ENCODE data around the gene ARID2.

Gene ARID2

DNA sequence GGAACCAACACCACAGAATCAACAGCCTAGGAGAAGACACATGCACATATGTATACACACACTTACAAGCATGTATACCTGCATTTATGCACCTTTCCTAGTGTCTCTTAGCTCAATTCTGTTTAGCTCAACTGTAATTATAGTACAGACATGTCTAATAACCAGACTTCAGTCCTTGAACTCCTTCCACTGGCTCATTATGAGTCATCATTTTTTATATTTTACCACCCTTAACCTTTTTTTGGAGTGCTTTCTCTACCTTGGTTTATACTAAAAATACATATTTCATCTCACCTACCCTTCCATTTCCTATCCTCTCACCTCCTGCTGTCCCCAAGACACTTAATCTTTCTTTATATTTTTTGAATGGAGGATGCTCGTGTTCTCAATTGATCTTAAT, 110.4 kb downstream of the ARID2 start:
- Mint-ChIP-seq H3K27me3 (no peaks in the 10 kb centered on the region), H3K4me1 (no peaks in the 10 kb centered on the region), H3K36me3 (peaks cover 35% of the 10 kb centered on the region), H3K4me3 (no peak overlapping the region), H3K27ac (no peak overlapping the region), H3K9me3 (no peaks in the 10 kb centered on the region)
- ATAC-seq = no peak

DNA sequence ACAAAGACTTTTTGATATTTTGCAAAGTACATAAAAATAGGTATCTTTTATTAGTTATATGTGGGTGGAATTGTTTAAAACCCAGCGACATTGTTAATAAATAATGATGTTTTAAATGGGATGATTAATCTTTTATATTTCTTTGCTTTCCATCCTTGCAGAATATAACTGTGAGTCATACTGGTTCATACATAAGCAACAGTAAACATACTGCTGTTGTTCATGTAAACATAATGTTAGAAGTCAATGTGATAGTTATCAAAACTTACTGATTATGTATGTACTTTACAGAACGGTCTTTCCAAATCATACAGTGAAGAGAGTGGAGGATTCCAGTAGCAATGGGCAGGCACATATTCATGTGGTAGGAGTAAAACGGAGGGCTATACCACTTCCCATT, 119.8 kb downstream of the ARID2 start:
- Mint-ChIP-seq H3K27me3 (no peaks in the 10 kb centered on the region), H3K4me1 (no peaks in the 10 kb centered on the region), H3K36me3 (peaks cover 55% of the 10 kb centered on the region), H3K27ac (no peak overlapping the region), H3K9me3 (no peaks in the 10 kb centered on the region), H3K4me3 (no peak overlapping the region)
- ATAC-seq = no peak

DNA sequence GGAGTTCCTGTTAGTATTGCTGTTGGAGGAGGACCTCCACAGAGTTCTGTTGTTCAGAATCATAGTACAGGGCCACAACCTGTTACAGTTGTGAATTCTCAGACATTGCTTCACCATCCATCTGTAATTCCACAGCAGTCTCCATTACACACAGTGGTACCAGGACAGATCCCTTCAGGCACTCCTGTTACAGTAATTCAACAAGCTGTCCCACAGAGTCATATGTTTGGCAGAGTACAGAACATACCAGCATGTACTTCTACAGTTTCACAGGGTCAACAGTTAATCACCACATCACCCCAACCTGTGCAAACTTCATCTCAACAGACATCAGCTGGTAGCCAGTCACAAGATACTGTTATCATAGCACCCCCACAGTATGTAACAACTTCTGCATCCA, 120.8 kb downstream of the ARID2 start:
- Mint-ChIP-seq H3K27me3 (no peaks in the 10 kb centered on the region), H3K9me3 (no peaks in the 10 kb centered on the region), H3K4me3 (no peak overlapping the region), H3K4me1 (no peaks in the 10 kb centered on the region), H3K36me3 (peaks cover 51% of the 10 kb centered on the region), H3K27ac (no peak overlapping the region)
- no peak for ATAC-seq

GRCh38 chr12:45852508-45852907, 123.0 kb downstream of the ARID2 start:
- Mint-ChIP-seq H3K36me3 (peaks cover 49% of the 10 kb centered on the region), H3K4me3 (no peak overlapping the region), H3K9me3 (no peaks in the 10 kb centered on the region), H3K27ac (no peak overlapping the region), H3K4me1 (no peaks in the 10 kb centered on the region), H3K27me3 (no peaks in the 10 kb centered on the region)
- no peak for ATAC-seq

GRCh38 chr12:45853550-45853949, 124.0 kb downstream of the ARID2 start:
- ATAC-seq = no peak
- Mint-ChIP-seq H3K9me3 (no peaks in the 10 kb centered on the region), H3K36me3 (peaks cover 53% of the 10 kb centered on the region), H3K4me1 (no peaks in the 10 kb centered on the region), H3K27me3 (no peaks in the 10 kb centered on the region), H3K4me3 (no peak overlapping the region), H3K27ac (no peak overlapping the region)

GRCh38 chr12:45863332-45863731, 133.8 kb downstream of the ARID2 start:
- Mint-ChIP-seq H3K27me3 (no peaks in the 10 kb centered on the region), H3K9me3 (no peaks in the 10 kb centered on the region), H3K36me3 (peaks cover 46% of the 10 kb centered on the region), H3K27ac (no peak overlapping the region), H3K4me1 (peaks cover 4% of the 10 kb centered on the region), H3K4me3 (no peak overlapping the region)
- ATAC-seq = no peak

- Mint-ChIP-seq H3K4me1 (peaks cover 7% of the 10 kb centered on the region), H3K27me3 (no peaks in the 10 kb centered on the region), H3K4me3 (no peak overlapping the region), H3K27ac (no peak overlapping the region), H3K9me3 (no peaks in the 10 kb centered on the region), H3K36me3 (peaks cover 52% of the 10 kb centered on the region)
- ATAC-seq = no peak
Observed at GRCh38 chr12:45866299-45866698, 136.8 kb downstream of the ARID2 start.

DNA sequence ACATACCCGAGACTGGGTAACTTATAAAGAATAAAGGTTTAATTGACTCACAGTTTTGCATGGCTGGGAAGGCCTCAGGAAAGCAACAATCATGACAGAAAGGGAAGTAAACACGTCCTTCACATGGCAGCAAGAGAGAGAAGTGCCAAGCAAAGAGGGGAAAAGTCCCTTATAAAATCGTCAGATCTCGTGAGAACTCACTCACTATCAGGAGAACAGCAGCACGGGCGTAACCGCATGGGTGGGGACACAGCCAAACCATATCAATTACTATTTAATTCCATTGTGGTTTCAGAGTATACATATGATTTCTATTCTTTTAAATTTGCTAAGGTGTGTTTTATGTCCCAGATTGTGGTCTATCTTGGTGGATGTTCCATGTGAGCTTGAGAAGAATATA, 142.9 kb downstream of the ARID2 start:
- Mint-ChIP-seq H3K9me3 (no peaks in the 10 kb centered on the region), H3K4me3 (no peak overlapping the region), H3K36me3 (peaks cover 76% of the 10 kb centered on the region), H3K27me3 (no peaks in the 10 kb centered on the region), H3K4me1 (peaks cover 13% of the 10 kb centered on the region), H3K27ac (peak overlapping the region; percentile 27)
- no peak for ATAC-seq

- no peak for ATAC-seq
- no peaks in the 10 kb centered on the region for H3K9me3 Mint-ChIP-seq
- no peak overlapping the region for H3K27ac Mint-ChIP-seq
- peaks cover 76% of the 10 kb centered on the region for H3K36me3 Mint-ChIP-seq
- H3K4me3 Mint-ChIP-seq = no peak overlapping the region
- H3K4me1 Mint-ChIP-seq = peaks cover 9% of the 10 kb centered on the region
- H3K27me3 Mint-ChIP-seq = no peaks in the 10 kb centered on the region
Observed at GRCh38 chr12:45877069-45877468, 147.6 kb downstream of the ARID2 start.

- Mint-ChIP-seq H3K27me3 (no peaks in the 10 kb centered on the region), H3K4me3 (no peak overlapping the region), H3K4me1 (peaks cover 7% of the 10 kb centered on the region), H3K9me3 (no peaks in the 10 kb centered on the region), H3K36me3 (peaks cover 73% of the 10 kb centered on the region), H3K27ac (peak overlapping the region; percentile 23)
- ATAC-seq = no peak
Observed at GRCh38 chr12:45878630-45879255, 149.2 kb downstream of the ARID2 start.

GRCh38 chr12:45879363-45879895, 149.9 kb downstream of the ARID2 start:
- Mint-ChIP-seq H3K36me3 (peaks cover 73% of the 10 kb centered on the region), H3K27me3 (no peaks in the 10 kb centered on the region), H3K4me1 (peaks cover 7% of the 10 kb centered on the region), H3K27ac (no peak overlapping the region), H3K4me3 (no peak overlapping the region), H3K9me3 (no peaks in the 10 kb centered on the region)
- no peak for ATAC-seq

- ATAC-seq = no peak
- no peak overlapping the region for H3K4me3 Mint-ChIP-seq
- H3K27ac Mint-ChIP-seq = no peak overlapping the region
- peaks cover 7% of the 10 kb centered on the region for H3K4me1 Mint-ChIP-seq
- H3K36me3 Mint-ChIP-seq = peaks cover 75% of the 10 kb centered on the region
- H3K27me3 Mint-ChIP-seq = no peaks in the 10 kb centered on the region
- no peaks in the 10 kb centered on the region for H3K9me3 Mint-ChIP-seq
Observed at GRCh38 chr12:45880533-45880932, 151.0 kb downstream of the ARID2 start.

GRCh38 chr12:45883187-45883586, 153.7 kb downstream of the ARID2 start:
- H3K9me3 Mint-ChIP-seq = peaks cover 2% of the 10 kb centered on the region
- H3K36me3 Mint-ChIP-seq = peaks cover 71% of the 10 kb centered on the region
- no peaks in the 10 kb centered on the region for H3K27me3 Mint-ChIP-seq
- no peak overlapping the region for H3K4me3 Mint-ChIP-seq
- no peak for ATAC-seq
- peaks cover 4% of the 10 kb centered on the region for H3K4me1 Mint-ChIP-seq
- H3K27ac Mint-ChIP-seq = no peak overlapping the region

GRCh38 chr12:45886685-45887084, 157.2 kb downstream of the ARID2 start:
- Mint-ChIP-seq H3K4me3 (no peak overlapping the region), H3K9me3 (peaks cover 2% of the 10 kb centered on the region), H3K27me3 (no peaks in the 10 kb centered on the region), H3K4me1 (no peaks in the 10 kb centered on the region), H3K36me3 (peaks cover 55% of the 10 kb centered on the region), H3K27ac (no peak overlapping the region)
- ATAC-seq = no peak

DNA sequence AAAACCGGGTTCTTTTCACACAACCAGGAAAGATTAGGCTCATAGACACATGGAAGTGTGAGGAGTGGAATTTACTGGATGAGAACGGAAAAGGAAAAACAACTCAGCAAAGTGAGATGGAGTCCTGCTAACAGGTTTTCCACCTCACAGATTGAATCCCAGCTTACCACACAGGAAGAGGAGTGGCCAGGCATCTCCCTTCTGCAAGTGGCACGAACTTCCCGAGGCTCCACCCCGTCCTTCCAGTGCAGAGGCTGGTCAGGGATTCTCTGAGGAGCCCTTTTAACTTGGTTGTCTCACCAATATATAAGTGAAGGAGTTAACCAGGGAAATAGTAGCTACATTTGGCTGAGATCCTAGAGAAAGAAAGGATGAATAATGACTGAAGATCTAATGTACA, 158.0 kb downstream of the ARID2 start:
- H3K36me3 Mint-ChIP-seq = peaks cover 46% of the 10 kb centered on the region
- H3K9me3 Mint-ChIP-seq = peaks cover 2% of the 10 kb centered on the region
- no peaks in the 10 kb centered on the region for H3K27me3 Mint-ChIP-seq
- no peak for ATAC-seq
- H3K4me1 Mint-ChIP-seq = no peaks in the 10 kb centered on the region
- no peak overlapping the region for H3K27ac Mint-ChIP-seq
- H3K4me3 Mint-ChIP-seq = no peak overlapping the region

GRCh38 chr12:45890276-45890675, 160.8 kb downstream of the ARID2 start:
- H3K4me1 Mint-ChIP-seq = no peaks in the 10 kb centered on the region
- peaks cover 2% of the 10 kb centered on the region for H3K9me3 Mint-ChIP-seq
- no peak for ATAC-seq
- H3K4me3 Mint-ChIP-seq = no peak overlapping the region
- peaks cover 42% of the 10 kb centered on the region for H3K36me3 Mint-ChIP-seq
- no peaks in the 10 kb centered on the region for H3K27me3 Mint-ChIP-seq
- H3K27ac Mint-ChIP-seq = no peak overlapping the region

Measured in stimulated activated memory B cell treated with anti-CD40 and anti-IgM and Interleukin-4, amounts not matched to agents 10 μg/mL and 1 μg/mL and 100 μg/mL, for 72 hours (primary cell).